Erythroblast (primary cell): ENCODE results near the gene NR4A3.

Experiments
- GATA1 ChIP-seq: IDR thresholded peaks from 2 replicates; pipeline ENCODE4 v1.6.1; 2011; ENCODE audit warnings: low read depth, mild to moderate bottlenecking, control low read depth, low read length, moderate library complexity
- POLR2A ChIP-seq: IDR thresholded peaks from 2 replicates; pipeline ENCODE4 v1.6.1; 2011; ENCODE audit warnings: mild to moderate bottlenecking, low read length

GRCh38 chr9:99878651-99879050, 57.0 kb downstream of the NR4A3 start:
- TF ChIP-seq POLR2A (no peak), GATA1 (no peak)
